GM10248 (cell line): Measurements from ENCODE around the gene WEE1.

Experiments
- CTCF ChIA-PET: fragments of 300-600 bp; sonication (Branson Sonifier 250); formaldehyde crosslinking; extraction: SDS; loops from one replicate; lab custom pipeline; 2021; ENCODE audit warnings: antibody characterized with exemption; lab: Yijun Ruan, JAX
- POLR2A ChIA-PET: fragments of 350-650 bp; sonication (Branson Sonifier 250); formaldehyde crosslinking; extraction: SDS; loops from one replicate; lab custom pipeline; 2020; ENCODE audit warnings: antibody characterized with exemption; lab: Yijun Ruan, JAX
- DNase-seq: peaks from one replicate; pipeline ENCODE4 v3.0.0; 2012; ENCODE audit errors: extremely low spot score
- CTCF ChIP-seq: IDR thresholded peaks from 2 replicates; pipeline ENCODE4 v1.5.1; 2012; ENCODE audit warnings: mild to moderate bottlenecking, low read depth; ENCODE audit errors: extremely low read depth, missing control alignments, control extremely low read depth

The WEE1 gene

GRCh38 chr11:9529334-9529650 is 44.2 kb upstream of the WEE1 start:
- DNase-seq: no peak
- ChIA-PET CTCF (interaction anchor here (1.6 to 2.1 kb wide), 2 partner anchors 22 to 54 kb away, joined by 3 to 11 read pairs; no protein-coding TSS in a partner anchor), POLR2A (no interaction called here)
- no peak for TF ChIP-seq CTCF

GRCh38 chr11:9530020-9530621 is 43.3 kb upstream of the WEE1 start:
- ChIA-PET POLR2A (no interaction called here), CTCF (interaction anchor here (1.0 to 2.1 kb wide), 5 partner anchors 9 to 218 kb away, joined by 3 to 11 read pairs (median 3); no protein-coding TSS in a partner anchor)
- no peak for DNase-seq
- TF ChIP-seq CTCF: no peak

DNA sequence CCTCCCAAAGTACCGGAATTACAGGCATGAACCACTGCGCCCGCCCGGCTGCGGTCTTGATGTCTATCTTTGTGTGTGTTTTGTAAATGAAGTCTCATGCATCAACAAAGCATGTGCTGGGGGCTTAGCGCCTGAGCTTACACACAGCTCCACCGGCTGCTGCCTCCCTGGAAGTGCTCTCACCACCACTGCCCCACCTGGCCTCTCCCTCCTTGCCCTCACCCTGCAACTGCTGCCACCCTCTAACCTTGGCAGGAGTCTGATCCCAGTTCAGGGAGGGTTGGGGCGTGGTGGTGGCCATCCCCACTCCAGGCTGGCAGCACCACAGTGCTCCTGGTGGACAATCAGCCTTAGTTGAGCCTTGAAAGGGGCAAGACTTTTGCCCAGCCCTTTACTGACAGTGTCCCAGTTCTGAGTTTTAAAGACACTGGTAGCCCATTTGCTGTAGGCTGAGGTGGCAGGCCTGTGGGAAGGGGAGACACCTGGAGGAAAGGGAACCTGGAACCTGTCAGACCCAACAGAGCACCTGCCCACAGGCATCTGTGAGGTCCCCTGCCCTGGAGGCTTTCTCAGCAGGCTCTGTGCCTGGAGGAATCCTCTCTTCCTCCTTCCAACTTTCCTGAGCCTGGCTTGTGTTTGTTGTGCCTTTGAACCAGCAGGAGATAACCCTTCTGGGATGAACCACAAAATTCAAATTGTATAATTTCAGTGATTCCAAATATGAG is 42.4 kb upstream of the WEE1 start:
- no peak for DNase-seq
- ChIA-PET CTCF (interaction anchor here (1.0 to 2.1 kb wide), 5 partner anchors 8 to 217 kb away, joined by 3 to 11 read pairs (median 3); no protein-coding TSS in a partner anchor), POLR2A (no interaction called here)
- no peak for TF ChIP-seq CTCF

DNA sequence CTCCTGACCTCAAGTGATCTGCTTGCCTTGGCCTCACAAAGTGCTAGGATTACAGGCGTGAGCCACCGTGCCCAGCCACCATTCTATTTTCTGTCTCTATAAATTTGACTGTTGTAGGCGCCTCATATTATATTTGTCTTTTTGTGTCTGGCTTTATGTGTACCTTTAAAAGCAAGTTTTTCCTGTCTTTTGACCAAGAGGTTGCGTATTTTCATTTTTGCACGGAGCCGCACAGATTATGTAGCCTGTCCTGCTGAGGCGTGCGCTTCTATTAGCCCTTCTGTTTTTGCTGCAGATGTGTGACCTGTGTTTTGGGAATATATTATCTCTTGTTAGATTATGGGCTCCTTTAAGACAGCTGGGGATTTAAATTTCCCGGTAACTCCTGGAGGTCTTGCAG is 40.4 kb upstream of the WEE1 start:
- CTCF ChIA-PET: interaction anchor here (0.9 to 4.6 kb wide), 8 partner anchors 9 to 221 kb away, joined by 3 to 56 read pairs (median 30); no protein-coding TSS in a partner anchor
- no peak for TF ChIP-seq CTCF
- DNase-seq: no peak
- POLR2A ChIA-PET: no interaction called here

DNA sequence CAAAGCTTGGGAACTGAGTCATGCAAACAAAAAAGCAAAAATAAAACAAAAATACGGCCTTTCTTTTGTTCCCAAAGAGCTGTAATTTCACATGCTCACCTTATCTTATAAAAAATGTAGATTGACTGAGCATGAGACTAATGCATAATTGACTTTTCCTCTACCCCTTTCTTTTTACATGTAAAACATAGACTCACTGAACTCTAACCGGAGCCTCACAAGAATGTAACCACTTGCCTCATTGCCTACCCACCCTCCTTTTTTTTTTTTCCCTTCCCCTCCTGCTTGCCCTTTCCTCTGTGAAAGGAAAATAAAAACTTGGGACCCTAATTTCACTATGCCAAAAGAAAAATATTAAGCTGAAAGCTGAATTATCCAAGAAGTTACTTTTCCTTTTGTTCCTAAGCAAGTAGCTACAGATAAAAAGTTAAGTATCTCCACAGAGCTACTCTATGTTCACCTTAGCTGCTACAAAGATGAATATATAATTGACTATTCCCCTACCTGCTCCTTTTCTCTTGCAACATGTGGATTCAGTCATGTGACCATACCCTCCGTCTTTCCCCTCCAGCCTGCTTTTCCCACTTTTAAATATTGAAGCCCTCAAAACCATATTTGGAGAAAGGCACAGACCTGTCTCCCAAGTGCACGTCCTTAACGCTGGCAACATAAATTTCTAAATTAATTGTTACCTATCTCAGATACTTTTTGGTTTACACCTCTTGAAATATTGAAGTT is 39.6 kb upstream of the WEE1 start:
- DNase-seq: no peak
- POLR2A ChIA-PET: interaction anchor here (0.7 kb wide), 1 partner anchor 175 kb away, joined by 3 read pairs; no protein-coding TSS in a partner anchor
- CTCF ChIA-PET: interaction anchor here (0.6 to 4.6 kb wide), 24 partner anchors 10 to 405 kb away, joined by 3 to 56 read pairs (median 6); no protein-coding TSS in a partner anchor
- no peak for TF ChIP-seq CTCF

GRCh38 chr11:9535189-9535781 is 38.2 kb upstream of the WEE1 start:
- POLR2A ChIA-PET: interaction anchor here (0.7 kb wide), 2 partner anchors 38 to 1378 kb away, joined by 3 read pairs; partner anchors contain the start of gene WEE1
- CTCF ChIA-PET: interaction anchor here (0.8 to 4.6 kb wide), 51 partner anchors 11 to 553 kb away, joined by 3 to 56 read pairs (median 5); partner anchors contain the start of genes WEE1 and ZNF143
- peak; percentile 79 for TF ChIP-seq CTCF
- DNase-seq: peak; percentile 78
